Astrocyte of the spinal cord (primary cell): Measurements from ENCODE around the gene KCNMB2.

Experiments used
- DNase-seq: peaks from one replicate; pipeline ENCODE4 v3.0.0; 2011; ENCODE audit warnings: low read depth, low spot score
- H3K4me3 ChIP-seq: 2 replicates; pipeline ENCODE4 v1.5.1; 2011; ENCODE audit warnings: low read depth, mild to moderate bottlenecking, low read length, moderate library complexity
- in situ Hi-C: cut with HindIII; loops from 2 replicates; pipeline ENCODE4 v1.10.0; 2017; ENCODE audit warnings: low sequenced_read_pairs
- TF ChIP-seq, protein P1 (sequence below): IDR thresholded peaks from 2 replicates; pipeline ENCODE4 v1.5.1; 2012; ENCODE audit warnings: low read depth, mild to moderate bottlenecking, low read length, inconsistent platforms

Gene KCNMB2

DNA sequence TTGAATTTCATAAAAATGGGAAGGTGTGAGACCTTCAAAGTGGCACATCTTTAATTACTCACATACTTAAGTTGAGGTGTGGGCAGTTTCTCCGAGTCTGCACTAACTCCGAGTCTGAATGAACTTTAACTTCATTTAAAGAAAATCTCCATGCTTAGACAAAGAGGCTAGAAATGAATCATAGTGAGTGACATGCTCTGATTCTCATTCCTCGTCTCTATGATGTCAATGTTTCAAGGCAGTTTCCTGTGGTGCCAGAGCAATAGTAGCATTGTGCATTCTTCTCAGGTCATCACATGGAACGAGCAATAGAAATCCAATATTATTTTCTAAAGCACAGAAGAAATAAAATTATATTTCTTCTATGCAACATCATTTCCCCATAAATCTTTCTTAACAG is 224.8 kb downstream of the KCNMB2 start:
- DNase-seq = no peak
- no peak overlapping the region for H3K4me3 ChIP-seq
- in situ Hi-C loops = no loop called here
- TF ChIP-seq, protein P1, sequence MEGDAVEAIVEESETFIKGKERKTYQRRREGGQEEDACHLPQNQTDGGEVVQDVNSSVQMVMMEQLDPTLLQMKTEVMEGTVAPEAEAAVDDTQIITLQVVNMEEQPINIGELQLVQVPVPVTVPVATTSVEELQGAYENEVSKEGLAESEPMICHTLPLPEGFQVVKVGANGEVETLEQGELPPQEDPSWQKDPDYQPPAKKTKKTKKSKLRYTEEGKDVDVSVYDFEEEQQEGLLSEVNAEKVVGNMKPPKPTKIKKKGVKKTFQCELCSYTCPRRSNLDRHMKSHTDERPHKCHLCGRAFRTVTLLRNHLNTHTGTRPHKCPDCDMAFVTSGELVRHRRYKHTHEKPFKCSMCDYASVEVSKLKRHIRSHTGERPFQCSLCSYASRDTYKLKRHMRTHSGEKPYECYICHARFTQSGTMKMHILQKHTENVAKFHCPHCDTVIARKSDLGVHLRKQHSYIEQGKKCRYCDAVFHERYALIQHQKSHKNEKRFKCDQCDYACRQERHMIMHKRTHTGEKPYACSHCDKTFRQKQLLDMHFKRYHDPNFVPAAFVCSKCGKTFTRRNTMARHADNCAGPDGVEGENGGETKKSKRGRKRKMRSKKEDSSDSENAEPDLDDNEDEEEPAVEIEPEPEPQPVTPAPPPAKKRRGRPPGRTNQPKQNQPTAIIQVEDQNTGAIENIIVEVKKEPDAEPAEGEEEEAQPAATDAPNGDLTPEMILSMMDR = no peak

DNA sequence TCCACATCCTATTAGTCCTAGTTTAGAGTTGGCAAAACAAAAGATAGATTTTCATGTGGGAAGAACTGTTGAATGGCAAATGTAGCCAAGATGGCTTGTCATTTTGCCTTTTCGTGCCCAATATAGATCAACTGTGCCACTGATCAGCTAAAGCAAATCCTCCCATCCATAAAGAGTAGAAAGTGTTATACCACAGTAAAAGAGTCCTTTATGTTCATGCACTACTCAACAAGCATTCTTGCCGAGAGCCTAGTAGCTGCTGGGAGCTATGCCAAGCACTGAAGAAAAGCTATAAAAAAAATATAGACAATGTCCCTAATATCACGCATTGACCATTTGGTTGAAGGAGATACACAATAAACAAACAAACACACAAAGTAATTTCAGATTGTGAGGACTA is 225.2 kb downstream of the KCNMB2 start:
- in situ Hi-C loops = no loop called here
- no peak for DNase-seq
- TF ChIP-seq, protein P1 = no peak
- H3K4me3 ChIP-seq = no peak overlapping the region

- no peak overlapping the region for H3K4me3 ChIP-seq
- DNase-seq = no peak
- in situ Hi-C loops = no loop called here
- TF ChIP-seq, protein P1 = no peak
These were observed 226.1 kb downstream of the KCNMB2 start for GRCh38 chr3:178762385-178762784.

DNA sequence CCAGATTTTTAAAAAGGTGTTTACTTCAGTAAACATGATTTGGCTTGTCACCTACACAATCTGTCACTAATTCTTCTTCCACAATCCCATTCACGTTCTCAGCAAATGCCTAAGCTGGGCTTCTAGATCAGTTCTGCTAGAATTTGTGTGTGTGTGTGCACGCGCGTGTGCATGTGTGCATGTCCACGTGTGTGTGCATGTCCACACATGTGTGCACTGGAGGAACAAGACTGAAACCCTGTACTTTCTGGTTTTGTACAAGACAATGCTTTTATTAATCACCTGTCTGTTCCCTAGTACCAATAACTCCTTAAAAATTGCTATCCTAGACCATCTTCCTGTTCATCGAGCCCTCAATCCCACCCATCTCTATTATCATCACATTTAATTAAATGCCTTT is 229.2 kb downstream of the KCNMB2 start:
- no peak overlapping the region for H3K4me3 ChIP-seq
- no peak for DNase-seq
- TF ChIP-seq, protein P1 = no peak
- in situ Hi-C loops = no loop called here

DNA sequence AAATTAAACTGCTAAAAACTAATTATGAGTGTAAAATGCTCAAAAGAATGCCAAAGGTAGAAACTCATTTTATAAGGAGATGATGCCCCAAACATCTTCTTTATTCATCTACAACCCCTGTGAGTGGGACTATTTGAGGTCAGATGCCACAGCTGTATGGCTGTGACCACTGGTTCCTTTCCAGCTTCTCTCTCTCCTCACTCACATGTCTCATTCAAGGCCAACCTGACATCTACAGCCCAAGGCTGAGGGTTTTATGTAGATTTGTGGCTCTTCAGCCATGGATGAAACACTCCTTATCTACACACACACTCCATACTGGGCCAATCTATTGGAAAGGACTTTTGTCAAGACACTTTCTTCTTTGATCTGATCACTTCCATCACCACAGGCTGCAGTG is 231.3 kb downstream of the KCNMB2 start:
- no peak for DNase-seq
- TF ChIP-seq, protein P1 = no peak
- H3K4me3 ChIP-seq = no peak overlapping the region
- in situ Hi-C loops = no loop called here

- no peak for DNase-seq
- H3K4me3 ChIP-seq = no peak overlapping the region
- TF ChIP-seq, protein P1 = no peak
- in situ Hi-C loops = no loop called here
These were observed 232.0 kb downstream of the KCNMB2 start for GRCh38 chr3:178768072-178768864.
